Upper lobe of right lung (tissue), 1 donor: ENCODE results near the gene SLC2A1. TPM values are rescaled to one million over a fixed set of nuclear protein-coding genes. Genes with fewer than 3 reads are reported as not detected.

ENCODE experiments used
- ATAC-seq: fragments of 200-7000 bp; cut with Tn5 transposase; one replicate; pipeline ENCODE4 v1.9.1; 2020; ENCODE audit warnings: mild to moderate bottlenecking, moderate library complexity
- DNase-seq: peaks from one replicate; pipeline ENCODE4 v3.0.0-alpha.2; 2020
- H3K27ac ChIP-seq: fragments of 200-600 bp; one replicate; pipeline ENCODE4 v1.8.0; 2022
- H3K27me3 ChIP-seq: fragments of 200-600 bp; one replicate; pipeline ENCODE4 v1.8.0; 2022; ENCODE audit warnings: mild to moderate bottlenecking
- H3K36me3 ChIP-seq: fragments of 200-600 bp; one replicate; pipeline ENCODE4 v1.8.0; 2022
- H3K4me1 ChIP-seq: fragments of 200-600 bp; one replicate; pipeline ENCODE4 v1.8.0; 2022
- H3K4me3 ChIP-seq: fragments of 200-600 bp; one replicate; pipeline ENCODE4 v1.8.0; 2022; ENCODE audit warnings: mild to moderate bottlenecking
- H3K9me3 ChIP-seq: fragments of 200-600 bp; one replicate; pipeline ENCODE4 v1.8.0; 2022
- CTCF ChIP-seq: fragments of 200-600 bp; IDR thresholded peaks from one replicate; pipeline ENCODE4 v1.8.0; 2022; ENCODE audit warnings: antibody characterized with exemption
- intact Hi-C: fragments of 100-400 bp; cut with DNase I; formaldehyde crosslinking; loops from one replicate; pipeline ENCODE4 v1.11.0; 2022
- total RNA-seq: library from RNA; stranded (reverse); fragmentation: NEBNext Ultra II Directional; extraction: Animal tissue kit (Norgen Biotek cat#: 25700); gene quantifications from one replicate; pipeline ENCODE4 v1.2.1, GENCODE V29; 2021
- donor health status: DM: no; HTN: yes; CAD: no; lungs with severe emphysema.

Gene SLC2A1
- total RNA-seq, 1 donor from 2014 or later, result 12.9 TPM

GRCh38 chr1:42956739-42957138, 1.9 kb downstream of the SLC2A1 start:
- intact Hi-C loops, result no loop called here
- no peaks in the 10 kb centered on the region for H3K9me3 ChIP-seq
- H3K27ac ChIP-seq, result no peak overlapping the region
- no peak for ATAC-seq
- peaks cover 17% of the 10 kb centered on the region for H3K4me1 ChIP-seq
- H3K36me3 ChIP-seq, result no peaks in the 10 kb centered on the region
- TF ChIP-seq CTCF, result no peak
- H3K4me3 ChIP-seq, result peak overlapping the region; percentile 72
- peaks cover 5% of the 10 kb centered on the region for H3K27me3 ChIP-seq
- DNase-seq, result no peak

- Histone ChIP-seq H3K9me3 (no peaks in the 10 kb centered on the region), H3K27ac (no peak overlapping the region)
- DNase-seq, result no peak
Measured at GRCh38 chr1:42955311-42956063, 3.2 kb downstream of the SLC2A1 start.

GRCh38 chr1:42953182-42954180, 5.2 kb downstream of the SLC2A1 start:
- H3K36me3 ChIP-seq, result no peaks in the 10 kb centered on the region
- TF ChIP-seq CTCF, result no peak
- H3K4me1 ChIP-seq, result peaks cover 17% of the 10 kb centered on the region
- no peaks in the 10 kb centered on the region for H3K9me3 ChIP-seq
- intact Hi-C loops, result no loop called here
- ATAC-seq (no peak), DNase-seq (no peak)
- no peak overlapping the region for H3K27ac ChIP-seq
- no peak overlapping the region for H3K4me3 ChIP-seq
- H3K27me3 ChIP-seq, result no peaks in the 10 kb centered on the region

More at GRCh38 chr1:42955311-42956063, 3.2 kb downstream of the SLC2A1 start:
- no peak for ATAC-seq
- Histone ChIP-seq H3K27me3 (no peaks in the 10 kb centered on the region), H3K4me3 (no peak overlapping the region), H3K4me1 (peaks cover 17% of the 10 kb centered on the region), H3K36me3 (no peaks in the 10 kb centered on the region)
- no peak for TF ChIP-seq CTCF
- intact Hi-C loops, result no loop called here

- Histone ChIP-seq H3K4me3 (no peak overlapping the region), H3K36me3 (no peaks in the 10 kb centered on the region), H3K9me3 (no peaks in the 10 kb centered on the region), H3K27ac (no peak overlapping the region), H3K27me3 (no peaks in the 10 kb centered on the region), H3K4me1 (peaks cover 17% of the 10 kb centered on the region)
- ATAC-seq, result no peak
- intact Hi-C loops, result no loop called here
- TF ChIP-seq CTCF, result no peak
- no peak for DNase-seq
Measured at GRCh38 chr1:42952303-42953001, 6.2 kb downstream of the SLC2A1 start.

- no peak for TF ChIP-seq CTCF
- intact Hi-C loops, result no loop called here
- no peak for ATAC-seq
- H3K27ac ChIP-seq, result no peak overlapping the region
- no peaks in the 10 kb centered on the region for H3K36me3 ChIP-seq
- no peak for DNase-seq
- no peak overlapping the region for H3K4me3 ChIP-seq
- peaks cover 17% of the 10 kb centered on the region for H3K4me1 ChIP-seq
- H3K9me3 ChIP-seq, result no peaks in the 10 kb centered on the region
- H3K27me3 ChIP-seq, result no peaks in the 10 kb centered on the region
Measured at GRCh38 chr1:42951588-42951987, 7.1 kb downstream of the SLC2A1 start.
